ENCODE measurements around the gene DHRS7. TPM values are rescaled to one million over a fixed set of nuclear protein-coding genes. Genes with fewer than 3 reads are reported as not detected.
A peak's percentile ranks its signal among the peaks of the same experiment; 100 is the strongest.

Gene DHRS7, protein sequence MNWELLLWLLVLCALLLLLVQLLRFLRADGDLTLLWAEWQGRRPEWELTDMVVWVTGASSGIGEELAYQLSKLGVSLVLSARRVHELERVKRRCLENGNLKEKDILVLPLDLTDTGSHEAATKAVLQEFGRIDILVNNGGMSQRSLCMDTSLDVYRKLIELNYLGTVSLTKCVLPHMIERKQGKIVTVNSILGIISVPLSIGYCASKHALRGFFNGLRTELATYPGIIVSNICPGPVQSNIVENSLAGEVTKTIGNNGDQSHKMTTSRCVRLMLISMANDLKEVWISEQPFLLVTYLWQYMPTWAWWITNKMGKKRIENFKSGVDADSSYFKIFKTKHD
- total RNA-seq (2014; rRNA removed; shearing (Covaris generic); ENCODE audit: low replicate concordance) = 63.4 and 83.1 TPM in 2 replicates

GRCh38 chr14:60164712-60165546, at the start of gene DHRS7:
Gene DHRS7 (minus strand): TSS chr14:60165398. CDS start chr14:60165309, 89 bp downstream.
- in situ Hi-C loops (cut with HindIII; ENCODE audit: low pct_unique_long_range_greater_than_20kb, low sequenced_read_pairs) = no loop called here
- peak; percentile 80 for DNase-seq (ENCODE audit: low read depth)

DNA sequence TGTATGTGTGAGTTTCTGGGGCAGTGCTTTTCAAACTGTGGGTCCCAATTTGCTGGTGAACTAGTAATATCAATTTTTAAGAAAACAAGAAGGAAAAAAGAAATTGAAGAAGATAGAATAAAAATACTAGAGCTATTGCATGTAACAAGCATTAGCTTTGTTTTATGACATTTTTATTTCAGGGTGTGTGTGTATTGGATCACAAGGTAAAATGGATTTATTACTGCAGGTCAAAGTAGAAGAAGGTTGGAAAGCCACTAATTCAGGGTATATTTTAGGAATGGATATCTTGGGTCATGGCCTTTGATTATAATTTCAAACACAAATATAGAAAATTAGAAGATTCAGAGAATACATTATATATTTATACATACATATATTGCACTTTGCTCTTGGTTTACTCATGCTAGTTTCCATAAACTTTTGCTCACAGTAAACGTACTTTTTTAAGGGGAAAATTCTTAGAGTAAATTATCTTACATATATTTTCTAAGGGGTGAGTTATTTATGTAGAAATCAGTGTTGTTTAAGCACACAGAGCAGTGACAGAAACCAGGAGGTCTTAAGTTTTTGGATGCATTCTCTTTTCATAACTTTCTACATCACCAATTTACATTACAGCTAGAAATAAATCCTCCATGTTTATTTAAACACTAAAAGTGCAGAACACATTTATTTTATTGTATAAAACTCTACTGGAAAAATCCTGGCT, 49.4 kb upstream of the DHRS7 start:
- no peak for DNase-seq (ENCODE audit: low read depth)
- in situ Hi-C loops (cut with HindIII; ENCODE audit: low pct_unique_long_range_greater_than_20kb, low sequenced_read_pairs) = no loop called here

DNA sequence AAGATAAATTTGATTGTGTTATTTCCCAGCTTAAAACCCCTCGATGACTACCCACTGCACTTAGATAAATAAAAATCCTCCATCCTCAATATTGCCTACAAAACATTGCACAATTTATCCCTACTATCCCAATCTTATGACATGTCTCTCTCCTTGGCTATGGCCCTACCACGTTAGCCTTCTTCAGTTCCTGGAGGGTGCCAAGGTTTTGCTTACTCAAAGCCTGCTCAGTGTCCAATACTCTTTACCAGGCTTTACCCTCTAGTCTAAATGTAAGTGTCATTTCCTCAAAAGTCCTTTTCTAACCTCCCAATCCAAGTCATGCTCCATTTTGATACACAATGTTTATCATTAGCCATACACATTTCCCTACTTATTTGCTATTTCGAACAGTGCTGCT, 48.8 kb upstream of the DHRS7 start:
- in situ Hi-C loops (cut with HindIII; ENCODE audit: low pct_unique_long_range_greater_than_20kb, low sequenced_read_pairs) = no loop called here
- no peak for DNase-seq (ENCODE audit: low read depth)

GRCh38 chr14:60212503-60213371, 47.5 kb upstream of the DHRS7 start:
- in situ Hi-C loops (cut with HindIII; ENCODE audit: low pct_unique_long_range_greater_than_20kb, low sequenced_read_pairs) = no loop called here
- DNase-seq (ENCODE audit: low read depth) = no peak

- in situ Hi-C loops (cut with HindIII; ENCODE audit: low pct_unique_long_range_greater_than_20kb, low sequenced_read_pairs) = no loop called here
- no peak for DNase-seq (ENCODE audit: low read depth)
Measured at GRCh38 chr14:60211153-60211552, 46.0 kb upstream of the DHRS7 start.

DNA sequence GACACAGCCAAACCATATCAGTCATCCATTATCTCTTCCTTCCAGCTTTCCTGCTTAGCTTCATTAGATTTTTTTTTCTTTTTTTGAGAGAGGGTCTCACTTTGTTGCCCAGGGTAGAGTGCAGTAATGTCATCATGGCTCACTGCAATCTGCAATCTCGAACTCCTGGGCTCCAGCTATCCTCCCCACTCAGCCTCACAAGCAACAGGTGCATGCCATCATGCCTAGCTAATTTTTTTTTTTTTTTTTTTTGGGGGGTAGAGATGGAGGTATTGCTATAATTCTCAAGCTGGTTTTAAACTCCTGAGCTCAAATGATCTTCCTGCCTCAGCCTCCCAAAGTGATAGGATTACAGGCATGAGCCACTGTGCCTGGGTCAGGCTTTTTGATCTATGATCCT, 45.5 kb upstream of the DHRS7 start:
- in situ Hi-C loops (cut with HindIII; ENCODE audit: low pct_unique_long_range_greater_than_20kb, low sequenced_read_pairs) = no loop called here
- DNase-seq (ENCODE audit: low read depth) = no peak

DNA sequence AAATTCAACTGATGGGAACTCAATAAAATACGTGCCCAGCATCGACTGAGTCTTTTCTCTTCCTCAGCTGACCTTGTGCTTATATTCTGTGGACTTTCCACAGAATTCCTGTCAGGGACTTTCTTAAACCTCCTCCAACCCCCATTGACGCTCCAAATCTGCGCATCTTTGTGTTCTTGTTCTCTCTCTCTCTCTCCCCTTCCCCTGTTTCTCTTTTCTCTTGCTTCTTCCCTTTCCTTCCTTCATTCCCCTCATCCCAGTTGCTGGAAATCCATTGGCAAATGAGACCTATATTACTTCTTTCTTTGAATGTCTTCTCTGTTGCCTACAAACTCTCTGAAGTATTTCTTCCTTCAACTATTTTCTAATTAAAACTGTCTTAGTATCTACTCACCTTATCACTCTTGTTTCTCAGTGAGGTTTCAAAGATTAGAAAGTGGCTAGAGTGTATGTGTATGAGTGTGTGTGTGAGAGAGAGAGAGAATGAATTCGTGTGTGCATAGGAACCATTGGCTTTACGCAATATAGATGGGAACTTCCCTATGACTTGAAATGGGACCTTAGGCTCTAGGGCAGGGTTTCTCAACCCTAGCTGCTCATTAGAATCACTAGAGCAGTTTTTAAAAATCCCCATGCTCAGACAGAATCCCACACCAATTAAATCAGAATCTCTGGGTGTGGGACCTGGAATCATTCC, 41.8 kb upstream of the DHRS7 start:
- in situ Hi-C loops (cut with HindIII; ENCODE audit: low pct_unique_long_range_greater_than_20kb, low sequenced_read_pairs) = no loop called here
- DNase-seq (ENCODE audit: low read depth) = no peak

- no peak for DNase-seq (ENCODE audit: low read depth)
- in situ Hi-C loops (cut with HindIII; ENCODE audit: low pct_unique_long_range_greater_than_20kb, low sequenced_read_pairs) = no loop called here
Measured at GRCh38 chr14:60206249-60206670, 41.1 kb upstream of the DHRS7 start.

DNA sequence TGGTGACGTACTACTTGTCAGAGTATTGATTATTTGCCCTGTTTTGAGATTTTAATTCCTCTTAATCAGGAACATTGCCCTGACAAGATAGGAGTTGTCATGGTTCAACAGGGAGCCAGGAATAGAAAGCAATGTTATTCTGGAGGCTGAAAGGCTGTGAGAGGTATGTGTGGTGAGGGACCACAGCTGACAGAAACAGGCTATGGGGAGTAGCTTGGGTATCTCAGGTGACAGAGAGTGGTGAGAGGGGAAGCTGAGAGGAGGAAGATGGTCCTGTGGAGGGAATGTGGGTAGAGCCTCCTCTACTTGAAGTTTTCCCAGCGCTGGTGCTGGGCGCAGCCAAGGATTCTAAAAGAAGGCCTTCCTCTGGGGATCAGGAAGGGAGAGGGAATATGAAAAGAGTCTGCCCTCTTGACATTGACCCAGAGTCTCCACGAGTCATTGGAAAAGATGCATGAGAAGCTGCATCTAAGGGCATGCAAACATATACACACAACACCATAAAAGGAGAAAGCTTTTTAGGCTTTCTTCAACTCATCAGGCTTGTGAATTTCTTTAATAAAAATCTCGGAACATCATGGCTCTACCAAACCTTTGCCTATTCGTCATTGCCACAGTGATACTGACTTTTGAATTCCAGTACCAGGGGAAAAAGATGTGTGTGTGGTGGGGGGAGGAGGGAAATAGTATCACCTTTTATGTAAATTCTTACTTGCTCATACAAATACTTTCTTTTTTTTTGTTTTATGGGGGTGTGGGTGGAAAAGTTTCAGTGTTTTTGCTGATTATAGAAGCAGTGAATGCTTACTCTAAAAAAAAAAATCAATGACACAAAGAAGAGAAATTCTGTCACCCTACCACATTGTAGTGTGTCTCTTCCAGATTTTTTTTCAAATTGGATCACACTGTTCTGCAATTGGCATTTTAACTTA, 39.9 kb upstream of the DHRS7 start:
- no peak for DNase-seq (ENCODE audit: low read depth)
- in situ Hi-C loops (cut with HindIII; ENCODE audit: low pct_unique_long_range_greater_than_20kb, low sequenced_read_pairs) = no loop called here

DNA sequence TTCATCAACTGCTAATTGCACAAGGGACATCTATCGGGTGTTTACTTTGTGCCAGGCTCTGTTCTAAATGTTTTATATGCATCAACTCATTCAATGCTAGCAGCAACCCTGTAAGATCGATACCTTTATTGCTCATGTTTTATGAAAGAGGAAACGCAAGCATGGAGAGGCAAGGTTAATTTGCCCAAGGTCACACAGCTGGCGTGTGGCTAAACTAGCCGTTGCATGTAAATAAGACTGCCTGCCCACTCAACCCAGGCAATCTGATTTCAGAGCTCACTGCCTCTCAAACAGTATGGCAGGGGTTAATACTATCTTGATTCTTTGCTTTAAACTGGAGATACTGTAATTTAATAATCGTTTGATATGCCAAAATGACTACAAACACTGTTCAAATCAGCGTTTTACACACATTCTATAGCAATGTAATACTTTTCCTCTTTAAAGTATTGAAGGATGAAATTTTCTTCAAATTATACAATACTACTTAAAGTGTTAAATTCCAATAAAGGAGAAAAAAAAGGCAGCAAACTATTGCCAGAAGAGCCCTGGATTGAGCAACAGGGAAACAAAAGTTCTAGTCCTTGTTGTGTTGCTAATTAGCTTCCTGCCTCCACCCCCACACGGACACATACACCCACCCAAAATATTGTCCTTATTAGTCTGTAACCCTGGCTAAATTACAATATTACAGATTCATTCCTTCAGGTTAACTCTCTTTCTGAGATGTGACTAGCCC, 39.1 kb upstream of the DHRS7 start:
- in situ Hi-C loops (cut with HindIII; ENCODE audit: low pct_unique_long_range_greater_than_20kb, low sequenced_read_pairs) = no loop called here
- no peak for DNase-seq (ENCODE audit: low read depth)

- in situ Hi-C loops (cut with HindIII; ENCODE audit: low pct_unique_long_range_greater_than_20kb, low sequenced_read_pairs) = loop anchor here (25.0 kb wide), 1 partner anchor 237 kb away; no protein-coding TSS in a partner anchor
- DNase-seq (ENCODE audit: low read depth) = no peak
Measured at GRCh38 chr14:60199321-60199720, 34.1 kb upstream of the DHRS7 start.

DNA sequence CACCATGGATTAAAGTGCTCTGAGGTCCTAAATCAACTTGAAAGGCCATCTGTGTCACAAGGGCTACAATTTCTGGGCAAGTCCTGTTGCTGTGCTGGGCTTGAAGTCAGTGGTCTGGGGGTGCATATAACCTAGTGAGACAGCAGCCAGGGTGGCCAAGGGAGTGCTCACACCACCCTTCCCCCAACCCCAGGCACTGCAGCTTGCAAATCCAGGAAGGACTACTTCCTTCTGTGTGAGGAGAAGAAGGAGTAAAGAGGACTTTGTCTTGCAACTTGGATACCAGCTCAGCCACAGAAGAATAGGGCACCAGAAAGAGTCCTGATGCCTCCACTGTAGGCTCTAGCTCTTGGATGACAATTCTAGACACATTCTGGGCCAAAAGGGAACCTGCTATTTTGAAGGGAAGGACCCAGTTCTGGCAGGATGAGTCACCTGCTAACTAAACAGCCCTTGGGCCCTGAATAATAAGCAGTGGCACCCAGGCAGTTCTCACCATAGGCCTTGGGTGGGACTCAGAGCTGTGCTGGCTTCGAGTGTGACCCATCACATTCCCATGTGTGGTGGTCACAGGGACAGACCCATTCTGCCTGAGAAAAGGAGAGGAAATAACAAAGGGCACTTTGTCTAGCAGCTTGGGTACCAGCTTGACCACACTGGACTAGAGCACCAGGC, 32.6 kb upstream of the DHRS7 start:
- no peak for DNase-seq (ENCODE audit: low read depth)
- in situ Hi-C loops (cut with HindIII; ENCODE audit: low pct_unique_long_range_greater_than_20kb, low sequenced_read_pairs) = loop anchor here (25.0 kb wide), 1 partner anchor 235 kb away; no protein-coding TSS in a partner anchor

DNA sequence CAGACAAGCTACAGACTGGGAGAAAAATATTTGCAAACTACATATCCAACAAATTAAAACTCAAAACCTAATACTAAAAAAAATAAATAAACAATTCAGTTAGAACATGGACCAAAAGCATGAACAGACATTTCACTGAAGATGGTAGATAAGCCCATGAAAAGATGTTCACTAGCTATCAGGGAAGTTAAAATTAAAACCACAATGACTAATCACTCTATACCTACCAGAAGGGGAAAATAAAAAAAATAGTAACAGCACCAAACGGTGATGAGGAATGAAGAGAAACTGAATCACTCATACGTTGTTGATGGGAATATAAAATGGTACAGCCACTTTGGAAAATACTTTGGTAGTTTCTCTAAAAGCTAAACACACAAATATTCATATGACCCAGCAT, 31.1 kb upstream of the DHRS7 start:
- DNase-seq (ENCODE audit: low read depth) = no peak
- in situ Hi-C loops (cut with HindIII; ENCODE audit: low pct_unique_long_range_greater_than_20kb, low sequenced_read_pairs) = loop anchor here (25.0 kb wide), 1 partner anchor 234 kb away; no protein-coding TSS in a partner anchor

DNA sequence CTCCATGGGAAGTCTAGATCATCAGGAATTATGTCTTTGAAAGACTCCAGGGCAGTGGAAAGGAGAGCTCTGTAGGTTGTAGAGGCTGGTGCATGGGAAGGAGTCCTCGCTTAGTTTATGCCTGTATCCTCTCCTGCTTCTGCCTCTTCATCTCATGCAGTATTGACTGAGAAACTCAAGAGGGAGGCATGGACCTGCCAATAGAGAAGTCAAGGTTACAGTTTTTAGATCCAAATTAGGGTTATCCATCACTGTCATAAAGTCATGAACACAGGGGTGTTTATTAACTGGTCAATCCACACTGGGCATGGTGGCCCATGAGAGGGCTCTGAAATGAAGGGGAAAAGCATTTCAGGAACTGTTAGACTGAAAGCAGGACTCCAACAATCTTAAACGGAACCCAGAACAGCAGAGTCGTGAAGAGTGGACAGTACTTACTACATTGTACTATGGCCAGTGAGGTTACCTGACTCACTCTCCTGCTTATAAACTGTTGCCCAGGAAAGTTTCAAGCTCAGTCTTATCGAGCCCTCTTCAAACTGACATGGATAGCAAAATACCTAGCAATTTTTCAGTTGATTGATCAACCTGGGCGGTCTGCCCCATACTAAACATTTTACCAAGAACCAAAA, 30.1 kb upstream of the DHRS7 start:
- no peak for DNase-seq (ENCODE audit: low read depth)
- in situ Hi-C loops (cut with HindIII; ENCODE audit: low pct_unique_long_range_greater_than_20kb, low sequenced_read_pairs) = loop anchor here (25.0 kb wide), 1 partner anchor 233 kb away; no protein-coding TSS in a partner anchor
